HCT116 (cell line): Measurements from ENCODE around the gene PSMC5. TPM values are rescaled to one million over a fixed set of nuclear protein-coding genes. Genes with fewer than 3 reads are reported as not detected.

Experiments
- ATAC-seq: fragments of 200-7000 bp; cut with Tn5 transposase; 2 replicates; pipeline ENCODE4 v1.9.1; 2020; ENCODE audit warnings: mild to moderate bottlenecking, moderate library complexity
- BruUV-seq: library from RNA; stranded (reverse); fragments of 400-500 nt; replicated peaks from 2 replicates; lab custom pipeline; 2021; lab: Mats Ljungman, UMichigan
- CTCF ChIA-PET: fragments of 300-600 bp; sonication (Branson Sonifier 250); formaldehyde crosslinking; loops from one replicate; lab custom pipeline; 2021; ENCODE audit warnings: antibody characterized with exemption; lab: Charles Lee
- POLR2A ChIA-PET: fragments of 300-600, 350-600 bp; sonication (Branson Sonifier 250); formaldehyde crosslinking; loops from one replicate; lab custom pipeline; 2021; ENCODE audit warnings: antibody characterized with exemption; lab: Charles Lee
- RAD21 ChIA-PET, 2 experiments: fragments of 300-600 bp; sonication (Branson Sonifier 250); formaldehyde crosslinking; loops; one replicate each; lab custom pipeline; 2023; ENCODE audit warnings: low total read pairs in 2 of 2; ENCODE audit not compliant: uncharacterized antibody in 2 of 2, unreplicated experiment in 2 of 2, low non-redundant PET in 1 of 2; lab: Charles Lee
- DNase-seq: peaks from one replicate; pipeline ENCODE4 v3.0.0-alpha.2; 2010; ENCODE audit warnings: low read depth, low spot score
- H2AFZ ChIP-seq: fragments of 200-600 bp; shearing (Covaris generic), sonication (generic); 2 replicates; pipeline ENCODE4 v1.6.1; 2017; ENCODE audit warnings: low read depth, mixed run types, mixed read lengths, antibody characterized with exemption, low read length; ENCODE audit not compliant: poor library complexity, severe bottlenecking
- H3K27ac ChIP-seq: 2 replicates; pipeline ENCODE4 v1.5.1; 2012; ENCODE audit warnings: low read depth, low read length
- H3K27me3 ChIP-seq: fragments of 200-600 bp; sonication (generic); 2 replicates; pipeline ENCODE4 v1.6.1; 2016; ENCODE audit warnings: mixed run types, low read length, mixed read lengths; ENCODE audit not compliant: insufficient read depth
- H3K36me3 ChIP-seq, 2 experiments: fragments of 200-500 bp in 1 of 2; fragments of 200-600 bp in 1 of 2; sonication (Bioruptor generic) in 1 of 2; sonication (generic) in 1 of 2; 2 replicates each; pipeline versions ENCODE4 v1.5.1 to v1.6.1; 2014 to 2016; ENCODE audit warnings: low read length in 2 of 2, inconsistent platforms in 1 of 2, mixed read lengths in 1 of 2, mixed run types in 1 of 2; ENCODE audit not compliant: insufficient read depth in 2 of 2, control insufficient read depth in 1 of 2
- H3K4me1 ChIP-seq, 2 experiments: fragments of 200-600 bp in 1 of 2; sonication (generic) in 1 of 2; 2 replicates each; pipeline versions ENCODE4 v1.5.1 to v1.6.1; 2012 to 2017; ENCODE audit warnings: low read length in 2 of 2, inconsistent platforms in 1 of 2, mild to moderate bottlenecking in 1 of 2, mixed read lengths in 1 of 2, mixed run types in 1 of 2, moderate library complexity in 1 of 2; ENCODE audit not compliant: insufficient read depth in 2 of 2, control insufficient read depth in 1 of 2
- H3K4me2 ChIP-seq: fragments of 200-600 bp; sonication (generic); 2 replicates; pipeline ENCODE4 v1.6.1; 2017; ENCODE audit warnings: mixed run types, low read length, mixed read lengths
- H3K4me3 ChIP-seq, 2 experiments: fragments of 200-600 bp in 1 of 2; sonication (generic) in 1 of 2; replicated peaks in 1 of 2; 2 replicates each; pipeline ENCODE4 v1.5.1; 2011 to 2016; ENCODE audit warnings: low read length in 2 of 2, control low read depth in 1 of 2, low read depth in 1 of 2, mild to moderate bottlenecking in 1 of 2, mixed read lengths in 1 of 2, mixed run types in 1 of 2
- H3K79me2 ChIP-seq: fragments of 200-600 bp; sonication (generic); 2 replicates; pipeline ENCODE4 v1.6.1; 2017; ENCODE audit warnings: mild to moderate bottlenecking, mixed run types, low read length, moderate library complexity, mixed read lengths; ENCODE audit not compliant: insufficient read depth
- H3K9ac ChIP-seq: fragments of 200-600 bp; sonication (generic); 2 replicates; pipeline ENCODE4 v1.6.1; 2016; ENCODE audit warnings: low read length, mixed read lengths
- H3K9me2 ChIP-seq: fragments of 200-600 bp; sonication (generic), shearing (Covaris generic); 2 replicates; pipeline ENCODE4 v1.6.1; 2017; ENCODE audit warnings: mixed run types, mild to moderate bottlenecking, moderate library complexity; ENCODE audit not compliant: insufficient read depth
- H3K9me3 ChIP-seq, 2 experiments: fragments of 200-500 bp in 1 of 2; fragments of 200-600 bp in 1 of 2; sonication (Bioruptor generic) in 1 of 2; sonication (generic) in 1 of 2; 2 replicates each; pipeline ENCODE4 v1.6.1; 2014 to 2017; ENCODE audit warnings: low read length in 2 of 2, mixed read lengths in 2 of 2, inconsistent platforms in 1 of 2, low read depth in 1 of 2, mild to moderate bottlenecking in 1 of 2, mixed run types in 1 of 2, moderate library complexity in 1 of 2; ENCODE audit not compliant: control insufficient read depth in 1 of 2, insufficient read depth in 1 of 2
- H4K20me1 ChIP-seq: fragments of 200-600 bp; sonication (generic), shearing (Covaris generic); 2 replicates; pipeline ENCODE4 v1.6.1; 2017; ENCODE audit warnings: mixed run types, mild to moderate bottlenecking, moderate library complexity; ENCODE audit not compliant: insufficient read depth
- CBX3 ChIP-seq: IDR thresholded peaks from 2 replicates; pipeline ENCODE4 v1.6.1; 2012; ENCODE audit warnings: low read depth
- EGR1 ChIP-seq: IDR thresholded peaks from 2 replicates; pipeline ENCODE4 v1.6.1; 2012; ENCODE audit warnings: low read depth
- ELF1 ChIP-seq: IDR thresholded peaks from 2 replicates; pipeline ENCODE4 v1.6.1; 2012; ENCODE audit warnings: low read depth, borderline replicate concordance
- EZH2 ChIP-seq: fragments of 200-600 bp; sonication (generic); IDR thresholded peaks from 2 replicates; pipeline ENCODE4 v1.6.1; 2017; ENCODE audit warnings: antibody characterized with exemption, mixed run types
- EZH2phosphoT487 ChIP-seq: fragments of 200-600 bp; IDR thresholded peaks from 2 replicates; pipeline ENCODE4 v1.6.1; 2018; ENCODE audit warnings: antibody characterized with exemption, borderline replicate concordance
- FOSL1 ChIP-seq: IDR thresholded peaks from 2 replicates; pipeline ENCODE4 v1.6.1; 2012; ENCODE audit warnings: low read depth
- JUND ChIP-seq: IDR thresholded peaks from 2 replicates; pipeline ENCODE4 v1.6.1; 2012
- POLR2A ChIP-seq: IDR thresholded peaks from 2 replicates; pipeline ENCODE4 v1.7.0; 2011; ENCODE audit warnings: borderline replicate concordance; ENCODE audit not compliant: insufficient read depth, insufficient read length; ENCODE audit errors: extremely low read depth
- POLR2AphosphoS5 ChIP-seq: IDR thresholded peaks from 2 replicates; pipeline ENCODE4 v1.6.1; 2011; ENCODE audit warnings: mild to moderate bottlenecking, low read depth, low read length, moderate library complexity
- RAD21 ChIP-seq: IDR thresholded peaks from 2 replicates; pipeline ENCODE4 v1.6.1; 2012; ENCODE audit warnings: low read depth, mild to moderate bottlenecking
- SP1 ChIP-seq: IDR thresholded peaks from 2 replicates; pipeline ENCODE4 v1.6.1; 2012; ENCODE audit warnings: low read depth
- YY1 ChIP-seq: IDR thresholded peaks from 2 replicates; pipeline ENCODE4 v1.6.1; 2011; ENCODE audit warnings: low read length, low read depth, moderate library complexity, mild to moderate bottlenecking; ENCODE audit not compliant: insufficient replicate concordance; ENCODE audit errors: extremely low read depth
- ZFX ChIP-seq: fragments of 450-650 bp; IDR thresholded peaks from 2 replicates; pipeline ENCODE4 v1.6.1; 2017
- intact Hi-C: fragments of 100-400 bp; cut with micrococcal nuclease; formaldehyde crosslinking; loops from 2 replicates; pipeline ENCODE4 v1.10.0; 2022
- total RNA-seq: library from RNA; stranded (reverse); gene quantifications from one replicate; pipeline ENCODE4 v1.2.1, GENCODE V29; 2021; ENCODE audit not compliant: unreplicated experiment
- TF ChIP-seq, protein P1 (sequence below): IDR thresholded peaks from 2 replicates; pipeline ENCODE4 v1.6.1; 2012
- TF ChIP-seq, protein P2 (sequence below), 3 experiments: fragments of 200-600 bp in 1 of 3; sonication (generic) in 1 of 3; IDR thresholded peaks in 2 of 3; conservative IDR thresholded peaks in 1 of 3; 2 replicates each; pipeline ENCODE4 v1.5.1; 2012 to 2017; ENCODE audit warnings: low read depth in 2 of 3, low read length in 2 of 3, antibody characterized with exemption in 1 of 3, borderline replicate concordance in 1 of 3, control low read depth in 1 of 3, mild to moderate bottlenecking in 1 of 3, mixed read lengths in 1 of 3, mixed run types in 1 of 3, moderate library complexity in 1 of 3; ENCODE audit not compliant: insufficient read depth in 1 of 3
- TF ChIP-seq, protein P3 (sequence below): IDR thresholded peaks from 2 replicates; pipeline ENCODE4 v1.6.1; 2011; ENCODE audit warnings: mild to moderate bottlenecking, low read length, moderate library complexity; ENCODE audit not compliant: insufficient replicate concordance; ENCODE audit errors: extremely low read depth
- TF ChIP-seq, protein P4 (sequence below): IDR thresholded peaks from 2 replicates; pipeline ENCODE4 v1.6.1; 2012; ENCODE audit warnings: low read depth

PSMC5 gene
- total RNA-seq, 1 experiment from 2014 or later, result 193 TPM

DNA sequence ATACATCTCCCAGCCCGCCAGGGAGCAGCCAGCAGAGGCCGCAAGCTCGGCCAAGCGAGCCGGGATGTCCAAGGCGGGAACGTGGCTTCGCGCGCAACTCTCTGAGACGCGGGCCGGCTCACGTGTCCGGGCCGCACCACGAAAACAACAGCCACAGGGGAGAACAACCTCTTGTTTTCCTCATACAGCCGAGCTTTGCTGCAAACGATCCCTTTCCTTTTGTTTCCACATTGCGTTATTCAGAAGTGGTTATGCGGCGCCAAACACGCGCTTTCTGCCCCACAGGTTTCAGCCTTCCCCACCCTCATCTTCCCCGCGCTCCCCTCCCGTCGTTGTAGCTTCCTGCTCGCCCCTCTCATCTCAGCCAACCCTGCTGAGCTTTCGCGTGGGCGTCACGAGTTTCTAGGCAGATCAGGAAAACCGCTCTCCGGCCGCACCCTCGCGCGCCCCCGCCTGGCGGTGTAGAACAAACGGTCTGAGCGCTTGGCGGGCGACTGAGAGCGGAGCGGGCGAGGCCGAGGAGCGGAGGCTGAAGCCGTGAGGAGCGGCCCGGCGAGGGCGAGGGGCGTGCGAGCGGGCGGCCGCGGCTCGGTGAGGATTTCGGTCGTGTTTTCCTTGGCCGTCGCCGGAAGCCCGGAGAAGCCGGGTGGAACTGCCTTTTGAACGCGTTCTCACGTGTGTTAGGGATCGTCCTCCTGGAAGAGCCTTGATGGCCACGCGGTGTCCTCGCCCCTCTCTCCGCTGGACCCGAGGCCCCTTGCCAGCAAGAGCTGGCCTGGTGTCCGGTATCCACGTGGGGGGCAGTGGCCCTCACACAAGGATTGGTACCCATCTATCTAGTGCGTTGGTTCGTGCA, 21.8 kb downstream of the PSMC5 start (continued):
- TF ChIP-seq ELF1 (no peak), RAD21 (no peak), JUND (no peak), EZH2phosphoT487 (no peak)
- TF ChIP-seq, protein P1, sequence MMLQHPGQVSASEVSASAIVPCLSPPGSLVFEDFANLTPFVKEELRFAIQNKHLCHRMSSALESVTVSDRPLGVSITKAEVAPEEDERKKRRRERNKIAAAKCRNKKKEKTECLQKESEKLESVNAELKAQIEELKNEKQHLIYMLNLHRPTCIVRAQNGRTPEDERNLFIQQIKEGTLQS, result no peak

DNA sequence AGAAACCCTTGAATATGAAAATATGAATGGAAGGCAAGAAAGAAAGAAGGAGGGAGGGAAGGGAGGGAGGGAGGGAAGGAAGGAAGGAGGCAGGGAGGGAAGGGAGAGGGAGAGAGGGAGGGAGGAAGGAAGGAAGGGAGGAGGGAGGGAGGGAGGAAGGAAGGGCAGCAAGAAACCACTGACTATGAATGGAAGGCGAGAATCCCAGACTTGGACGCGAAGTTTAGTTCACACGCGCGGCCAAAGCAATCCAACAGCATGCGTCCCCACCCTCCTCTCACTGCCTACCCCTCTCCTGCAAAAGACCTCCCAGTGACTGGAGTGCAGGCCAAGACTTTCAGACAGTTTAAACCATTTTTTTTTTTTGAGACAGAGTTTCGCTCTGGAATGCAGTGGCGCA, 23.2 kb downstream of the PSMC5 start:
- CTCF ChIA-PET, result interaction anchor here (1.2 kb wide), 1 partner anchor 16 kb away, joined by 4 read pairs; no protein-coding TSS in a partner anchor
- POLR2A ChIA-PET, result interaction anchor here (1.0 kb wide), 1 partner anchor 77 kb away, joined by 3 read pairs; the partner anchor contains the start of genes CCDC47 and DDX42
- BruUV-seq, result no TSS peak
- TF ChIP-seq SP1 (no peak), FOSL1 (no peak), JUND (no peak), YY1 (no peak), RAD21 (no peak), POLR2AphosphoS5 (no peak), EGR1 (no peak), ZFX (no peak), EZH2 (no peak), CBX3 (no peak), POLR2A (no peak)
- TF ChIP-seq, protein P2, sequence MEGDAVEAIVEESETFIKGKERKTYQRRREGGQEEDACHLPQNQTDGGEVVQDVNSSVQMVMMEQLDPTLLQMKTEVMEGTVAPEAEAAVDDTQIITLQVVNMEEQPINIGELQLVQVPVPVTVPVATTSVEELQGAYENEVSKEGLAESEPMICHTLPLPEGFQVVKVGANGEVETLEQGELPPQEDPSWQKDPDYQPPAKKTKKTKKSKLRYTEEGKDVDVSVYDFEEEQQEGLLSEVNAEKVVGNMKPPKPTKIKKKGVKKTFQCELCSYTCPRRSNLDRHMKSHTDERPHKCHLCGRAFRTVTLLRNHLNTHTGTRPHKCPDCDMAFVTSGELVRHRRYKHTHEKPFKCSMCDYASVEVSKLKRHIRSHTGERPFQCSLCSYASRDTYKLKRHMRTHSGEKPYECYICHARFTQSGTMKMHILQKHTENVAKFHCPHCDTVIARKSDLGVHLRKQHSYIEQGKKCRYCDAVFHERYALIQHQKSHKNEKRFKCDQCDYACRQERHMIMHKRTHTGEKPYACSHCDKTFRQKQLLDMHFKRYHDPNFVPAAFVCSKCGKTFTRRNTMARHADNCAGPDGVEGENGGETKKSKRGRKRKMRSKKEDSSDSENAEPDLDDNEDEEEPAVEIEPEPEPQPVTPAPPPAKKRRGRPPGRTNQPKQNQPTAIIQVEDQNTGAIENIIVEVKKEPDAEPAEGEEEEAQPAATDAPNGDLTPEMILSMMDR (IDR thresholded peaks at IDR 0.05 in 2 of 3, conservative IDR thresholded peaks at IDR 0.05 in 1 of 3; ENCODE audit: borderline replicate concordance in 1 of 3, insufficient read depth in 1 of 3, low read depth in 2 of 3, low read length in 2 of 3), result no peak
- TF ChIP-seq, protein P3, sequence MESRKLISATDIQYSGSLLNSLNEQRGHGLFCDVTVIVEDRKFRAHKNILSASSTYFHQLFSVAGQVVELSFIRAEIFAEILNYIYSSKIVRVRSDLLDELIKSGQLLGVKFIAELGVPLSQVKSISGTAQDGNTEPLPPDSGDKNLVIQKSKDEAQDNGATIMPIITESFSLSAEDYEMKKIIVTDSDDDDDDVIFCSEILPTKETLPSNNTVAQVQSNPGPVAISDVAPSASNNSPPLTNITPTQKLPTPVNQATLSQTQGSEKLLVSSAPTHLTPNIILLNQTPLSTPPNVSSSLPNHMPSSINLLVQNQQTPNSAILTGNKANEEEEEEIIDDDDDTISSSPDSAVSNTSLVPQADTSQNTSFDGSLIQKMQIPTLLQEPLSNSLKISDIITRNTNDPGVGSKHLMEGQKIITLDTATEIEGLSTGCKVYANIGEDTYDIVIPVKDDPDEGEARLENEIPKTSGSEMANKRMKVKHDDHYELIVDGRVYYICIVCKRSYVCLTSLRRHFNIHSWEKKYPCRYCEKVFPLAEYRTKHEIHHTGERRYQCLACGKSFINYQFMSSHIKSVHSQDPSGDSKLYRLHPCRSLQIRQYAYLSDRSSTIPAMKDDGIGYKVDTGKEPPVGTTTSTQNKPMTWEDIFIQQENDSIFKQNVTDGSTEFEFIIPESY, result no peak
- TF ChIP-seq, protein P4, sequence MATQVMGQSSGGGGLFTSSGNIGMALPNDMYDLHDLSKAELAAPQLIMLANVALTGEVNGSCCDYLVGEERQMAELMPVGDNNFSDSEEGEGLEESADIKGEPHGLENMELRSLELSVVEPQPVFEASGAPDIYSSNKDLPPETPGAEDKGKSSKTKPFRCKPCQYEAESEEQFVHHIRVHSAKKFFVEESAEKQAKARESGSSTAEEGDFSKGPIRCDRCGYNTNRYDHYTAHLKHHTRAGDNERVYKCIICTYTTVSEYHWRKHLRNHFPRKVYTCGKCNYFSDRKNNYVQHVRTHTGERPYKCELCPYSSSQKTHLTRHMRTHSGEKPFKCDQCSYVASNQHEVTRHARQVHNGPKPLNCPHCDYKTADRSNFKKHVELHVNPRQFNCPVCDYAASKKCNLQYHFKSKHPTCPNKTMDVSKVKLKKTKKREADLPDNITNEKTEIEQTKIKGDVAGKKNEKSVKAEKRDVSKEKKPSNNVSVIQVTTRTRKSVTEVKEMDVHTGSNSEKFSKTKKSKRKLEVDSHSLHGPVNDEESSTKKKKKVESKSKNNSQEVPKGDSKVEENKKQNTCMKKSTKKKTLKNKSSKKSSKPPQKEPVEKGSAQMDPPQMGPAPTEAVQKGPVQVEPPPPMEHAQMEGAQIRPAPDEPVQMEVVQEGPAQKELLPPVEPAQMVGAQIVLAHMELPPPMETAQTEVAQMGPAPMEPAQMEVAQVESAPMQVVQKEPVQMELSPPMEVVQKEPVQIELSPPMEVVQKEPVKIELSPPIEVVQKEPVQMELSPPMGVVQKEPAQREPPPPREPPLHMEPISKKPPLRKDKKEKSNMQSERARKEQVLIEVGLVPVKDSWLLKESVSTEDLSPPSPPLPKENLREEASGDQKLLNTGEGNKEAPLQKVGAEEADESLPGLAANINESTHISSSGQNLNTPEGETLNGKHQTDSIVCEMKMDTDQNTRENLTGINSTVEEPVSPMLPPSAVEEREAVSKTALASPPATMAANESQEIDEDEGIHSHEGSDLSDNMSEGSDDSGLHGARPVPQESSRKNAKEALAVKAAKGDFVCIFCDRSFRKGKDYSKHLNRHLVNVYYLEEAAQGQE, result no peak

More for the DNA sequence above, 23.2 kb downstream of the PSMC5 start:
- H4K20me1 ChIP-seq, result no peaks in the 10 kb centered on the region
- H3K9me3 ChIP-seq, result peaks cover 0 to 5% of the 10 kb centered on the region in 2 experiments; a peak in 1 of 4 replicates
- H3K4me2 ChIP-seq, result no peak overlapping the region
- peaks cover 7 to 22% of the 10 kb centered on the region in 2 experiments; a peak in 3 of 4 replicates for H3K4me1 ChIP-seq
- no peaks in the 10 kb centered on the region for H3K27me3 ChIP-seq
- no peak overlapping the region for H2AFZ ChIP-seq
- H3K4me3 ChIP-seq, result no peak overlapping the region
- no peaks in the 10 kb centered on the region for H3K79me2 ChIP-seq
- intact Hi-C loops, result no loop called here
- ATAC-seq, result no peak
- no peak overlapping the region for H3K9ac ChIP-seq
- RAD21 ChIA-PET, result no interaction called here
- no peak overlapping the region for H3K27ac ChIP-seq
- no peak for DNase-seq
- H3K36me3 ChIP-seq, result no peaks in the 10 kb centered on the region
- no peaks in the 10 kb centered on the region for H3K9me2 ChIP-seq
